Astrocyte (in vitro differentiated cells and primary cell): ENCODE data around the gene HSBP1.

Experiments used
- EZH2 ChIP-seq: IDR thresholded peaks from 2 replicates; pipeline ENCODE4 v1.6.1; 2012; ENCODE audit warnings: mild to moderate bottlenecking, low read length, inconsistent platforms; ENCODE audit not compliant: insufficient read depth
- TF ChIP-seq, protein P1 (sequence below): IDR thresholded peaks from 2 replicates; pipeline ENCODE4 v1.5.1; 2011; ENCODE audit warnings: low read depth, mild to moderate bottlenecking, inconsistent platforms, low read length, moderate library complexity; ENCODE audit not compliant: insufficient read depth

DNA sequence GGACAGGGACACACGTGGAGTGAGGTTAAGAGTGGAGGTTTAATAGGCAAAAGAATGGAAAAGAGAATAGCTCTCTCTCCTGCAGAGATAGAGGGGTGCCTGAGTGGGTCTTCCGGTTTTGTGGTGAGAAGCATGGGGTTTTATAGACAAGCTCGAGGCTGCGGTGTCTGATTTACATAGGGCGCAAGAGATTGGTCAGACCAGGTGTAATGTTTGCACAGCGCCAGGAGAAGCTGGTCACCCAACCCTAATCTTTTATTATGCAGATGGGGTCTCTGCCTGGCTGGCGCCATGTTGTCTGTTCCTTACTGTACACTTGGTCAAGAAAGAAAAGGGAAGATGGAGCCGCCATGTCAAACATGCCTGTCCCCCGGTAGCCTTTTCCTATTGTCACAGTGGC is 46.6 kb downstream of the HSBP1 start:
- TF ChIP-seq EZH2 = no peak
- TF ChIP-seq, protein P1, sequence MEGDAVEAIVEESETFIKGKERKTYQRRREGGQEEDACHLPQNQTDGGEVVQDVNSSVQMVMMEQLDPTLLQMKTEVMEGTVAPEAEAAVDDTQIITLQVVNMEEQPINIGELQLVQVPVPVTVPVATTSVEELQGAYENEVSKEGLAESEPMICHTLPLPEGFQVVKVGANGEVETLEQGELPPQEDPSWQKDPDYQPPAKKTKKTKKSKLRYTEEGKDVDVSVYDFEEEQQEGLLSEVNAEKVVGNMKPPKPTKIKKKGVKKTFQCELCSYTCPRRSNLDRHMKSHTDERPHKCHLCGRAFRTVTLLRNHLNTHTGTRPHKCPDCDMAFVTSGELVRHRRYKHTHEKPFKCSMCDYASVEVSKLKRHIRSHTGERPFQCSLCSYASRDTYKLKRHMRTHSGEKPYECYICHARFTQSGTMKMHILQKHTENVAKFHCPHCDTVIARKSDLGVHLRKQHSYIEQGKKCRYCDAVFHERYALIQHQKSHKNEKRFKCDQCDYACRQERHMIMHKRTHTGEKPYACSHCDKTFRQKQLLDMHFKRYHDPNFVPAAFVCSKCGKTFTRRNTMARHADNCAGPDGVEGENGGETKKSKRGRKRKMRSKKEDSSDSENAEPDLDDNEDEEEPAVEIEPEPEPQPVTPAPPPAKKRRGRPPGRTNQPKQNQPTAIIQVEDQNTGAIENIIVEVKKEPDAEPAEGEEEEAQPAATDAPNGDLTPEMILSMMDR = no peak
